Panc1 (cell line): ENCODE measurements around the gene TMCO6.

Source experiments
- TF ChIP-seq, protein P1 (sequence below): fragments of 450-650 bp; IDR thresholded peaks from 2 replicates; pipeline ENCODE4 v1.5.1; 2017; ENCODE audit warnings: mild to moderate bottlenecking
- TF ChIP-seq, protein P2 (sequence below), 2 experiments: IDR thresholded peaks; 2 replicates each; pipeline ENCODE4 v1.6.1; 2011 to 2012; ENCODE audit warnings: low read depth in 2 of 2, control low read depth in 1 of 2, low read length in 1 of 2, mild to moderate bottlenecking in 1 of 2, moderate library complexity in 1 of 2; ENCODE audit not compliant: insufficient read depth in 1 of 2

DNA sequence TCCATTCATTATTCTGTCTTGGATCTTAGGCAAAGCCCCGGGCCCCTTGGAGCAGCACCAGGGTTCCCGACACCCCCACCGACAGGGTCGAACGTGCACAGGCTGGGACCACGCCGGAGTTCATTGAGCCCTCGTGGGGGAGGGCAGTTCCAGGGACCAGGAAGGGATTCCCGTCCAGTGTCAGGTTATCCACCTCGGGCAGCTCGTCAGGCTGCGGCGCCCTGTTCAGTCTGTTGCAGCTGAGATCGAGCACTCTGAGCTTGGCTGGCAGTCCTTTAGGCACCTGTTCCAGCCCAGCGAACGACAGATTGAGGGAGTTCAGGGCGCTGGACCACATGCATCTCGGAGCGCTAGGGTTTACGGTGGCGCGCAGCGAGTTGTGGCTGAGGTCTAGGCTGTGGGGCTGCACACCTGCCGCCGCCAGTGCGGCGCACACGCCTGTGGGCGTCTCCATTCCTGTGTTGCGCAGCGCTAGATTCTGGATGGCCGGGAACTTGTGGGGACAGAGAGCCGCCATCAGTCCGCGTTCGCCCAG lies 7.4 kb upstream of the TMCO6 start:
- TF ChIP-seq, protein P1, sequence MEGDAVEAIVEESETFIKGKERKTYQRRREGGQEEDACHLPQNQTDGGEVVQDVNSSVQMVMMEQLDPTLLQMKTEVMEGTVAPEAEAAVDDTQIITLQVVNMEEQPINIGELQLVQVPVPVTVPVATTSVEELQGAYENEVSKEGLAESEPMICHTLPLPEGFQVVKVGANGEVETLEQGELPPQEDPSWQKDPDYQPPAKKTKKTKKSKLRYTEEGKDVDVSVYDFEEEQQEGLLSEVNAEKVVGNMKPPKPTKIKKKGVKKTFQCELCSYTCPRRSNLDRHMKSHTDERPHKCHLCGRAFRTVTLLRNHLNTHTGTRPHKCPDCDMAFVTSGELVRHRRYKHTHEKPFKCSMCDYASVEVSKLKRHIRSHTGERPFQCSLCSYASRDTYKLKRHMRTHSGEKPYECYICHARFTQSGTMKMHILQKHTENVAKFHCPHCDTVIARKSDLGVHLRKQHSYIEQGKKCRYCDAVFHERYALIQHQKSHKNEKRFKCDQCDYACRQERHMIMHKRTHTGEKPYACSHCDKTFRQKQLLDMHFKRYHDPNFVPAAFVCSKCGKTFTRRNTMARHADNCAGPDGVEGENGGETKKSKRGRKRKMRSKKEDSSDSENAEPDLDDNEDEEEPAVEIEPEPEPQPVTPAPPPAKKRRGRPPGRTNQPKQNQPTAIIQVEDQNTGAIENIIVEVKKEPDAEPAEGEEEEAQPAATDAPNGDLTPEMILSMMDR: no peak
- TF ChIP-seq, protein P2, sequence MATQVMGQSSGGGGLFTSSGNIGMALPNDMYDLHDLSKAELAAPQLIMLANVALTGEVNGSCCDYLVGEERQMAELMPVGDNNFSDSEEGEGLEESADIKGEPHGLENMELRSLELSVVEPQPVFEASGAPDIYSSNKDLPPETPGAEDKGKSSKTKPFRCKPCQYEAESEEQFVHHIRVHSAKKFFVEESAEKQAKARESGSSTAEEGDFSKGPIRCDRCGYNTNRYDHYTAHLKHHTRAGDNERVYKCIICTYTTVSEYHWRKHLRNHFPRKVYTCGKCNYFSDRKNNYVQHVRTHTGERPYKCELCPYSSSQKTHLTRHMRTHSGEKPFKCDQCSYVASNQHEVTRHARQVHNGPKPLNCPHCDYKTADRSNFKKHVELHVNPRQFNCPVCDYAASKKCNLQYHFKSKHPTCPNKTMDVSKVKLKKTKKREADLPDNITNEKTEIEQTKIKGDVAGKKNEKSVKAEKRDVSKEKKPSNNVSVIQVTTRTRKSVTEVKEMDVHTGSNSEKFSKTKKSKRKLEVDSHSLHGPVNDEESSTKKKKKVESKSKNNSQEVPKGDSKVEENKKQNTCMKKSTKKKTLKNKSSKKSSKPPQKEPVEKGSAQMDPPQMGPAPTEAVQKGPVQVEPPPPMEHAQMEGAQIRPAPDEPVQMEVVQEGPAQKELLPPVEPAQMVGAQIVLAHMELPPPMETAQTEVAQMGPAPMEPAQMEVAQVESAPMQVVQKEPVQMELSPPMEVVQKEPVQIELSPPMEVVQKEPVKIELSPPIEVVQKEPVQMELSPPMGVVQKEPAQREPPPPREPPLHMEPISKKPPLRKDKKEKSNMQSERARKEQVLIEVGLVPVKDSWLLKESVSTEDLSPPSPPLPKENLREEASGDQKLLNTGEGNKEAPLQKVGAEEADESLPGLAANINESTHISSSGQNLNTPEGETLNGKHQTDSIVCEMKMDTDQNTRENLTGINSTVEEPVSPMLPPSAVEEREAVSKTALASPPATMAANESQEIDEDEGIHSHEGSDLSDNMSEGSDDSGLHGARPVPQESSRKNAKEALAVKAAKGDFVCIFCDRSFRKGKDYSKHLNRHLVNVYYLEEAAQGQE (IDR thresholded peaks at IDR 0.05; ENCODE audit: insufficient read depth in 1 of 2, low read depth in 2 of 2, low read length in 1 of 2): no peak
